GM21447 (cell line): Measurements from ENCODE around the gene TRIP11.

ENCODE experiments used
- ATAC-seq: cut with Tn5 transposase; IDR thresholded peaks from one replicate; pipeline ENCODE4 v1.9.1; 2021; ENCODE audit not compliant: unreplicated experiment

TRIP11 gene

DNA sequence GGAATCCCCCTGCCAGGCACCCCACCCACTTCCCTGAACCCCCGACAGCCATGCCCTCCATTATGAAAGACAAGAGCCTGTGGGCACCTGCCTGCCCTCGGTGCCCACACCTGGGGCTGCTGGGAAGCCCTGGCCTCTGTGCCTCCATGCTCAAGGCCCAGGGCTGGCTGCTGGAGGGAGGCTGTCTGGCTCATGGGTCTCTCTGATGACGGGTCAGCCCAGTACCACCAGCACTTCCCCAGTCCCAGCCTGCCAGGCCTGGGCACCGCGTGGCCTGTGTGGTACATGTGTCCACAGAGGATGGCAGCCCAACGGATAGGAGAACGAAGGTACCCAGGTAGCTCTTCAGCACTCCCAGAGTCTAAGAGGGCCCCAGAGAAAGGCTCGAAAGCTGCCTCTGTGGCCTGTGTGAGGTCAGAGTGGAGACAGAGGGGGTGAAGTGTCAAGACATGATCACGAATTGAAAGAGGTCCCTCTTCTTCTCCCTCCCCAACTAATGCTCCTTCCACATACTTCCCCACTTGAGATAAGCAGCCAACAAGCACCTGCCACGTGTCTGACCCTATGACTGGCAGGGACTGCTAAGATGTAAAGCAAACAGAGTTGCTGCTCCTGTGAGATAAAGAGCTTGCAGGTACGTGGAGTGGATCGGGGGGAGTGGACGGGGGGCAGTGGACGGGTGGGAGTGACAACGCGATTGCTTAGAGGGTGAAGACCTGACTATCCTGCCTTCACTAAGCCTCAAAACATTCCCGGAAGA is 113.5 kb downstream of the TRIP11 start:
- ATAC-seq: no peak

DNA sequence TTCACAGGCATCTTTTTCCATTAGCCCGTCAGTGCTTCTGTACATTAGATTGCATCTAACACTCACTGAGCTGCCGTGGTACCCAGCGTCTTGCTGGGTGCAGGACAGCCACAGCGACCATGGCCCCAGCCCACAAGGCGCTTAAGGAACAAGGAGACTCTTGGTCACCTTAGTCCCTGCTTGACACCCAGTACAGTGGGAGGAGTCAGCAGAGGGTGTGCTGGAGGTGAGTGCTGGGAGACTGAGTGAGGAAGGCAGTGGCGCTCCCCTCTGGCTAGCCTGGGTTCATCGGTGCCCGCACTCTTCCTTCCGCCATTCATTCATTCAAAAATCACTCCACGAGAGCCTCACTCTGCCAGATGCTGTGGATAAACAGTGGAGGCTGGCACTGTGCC is 114.1 kb downstream of the TRIP11 start:
- no peak for ATAC-seq

DNA sequence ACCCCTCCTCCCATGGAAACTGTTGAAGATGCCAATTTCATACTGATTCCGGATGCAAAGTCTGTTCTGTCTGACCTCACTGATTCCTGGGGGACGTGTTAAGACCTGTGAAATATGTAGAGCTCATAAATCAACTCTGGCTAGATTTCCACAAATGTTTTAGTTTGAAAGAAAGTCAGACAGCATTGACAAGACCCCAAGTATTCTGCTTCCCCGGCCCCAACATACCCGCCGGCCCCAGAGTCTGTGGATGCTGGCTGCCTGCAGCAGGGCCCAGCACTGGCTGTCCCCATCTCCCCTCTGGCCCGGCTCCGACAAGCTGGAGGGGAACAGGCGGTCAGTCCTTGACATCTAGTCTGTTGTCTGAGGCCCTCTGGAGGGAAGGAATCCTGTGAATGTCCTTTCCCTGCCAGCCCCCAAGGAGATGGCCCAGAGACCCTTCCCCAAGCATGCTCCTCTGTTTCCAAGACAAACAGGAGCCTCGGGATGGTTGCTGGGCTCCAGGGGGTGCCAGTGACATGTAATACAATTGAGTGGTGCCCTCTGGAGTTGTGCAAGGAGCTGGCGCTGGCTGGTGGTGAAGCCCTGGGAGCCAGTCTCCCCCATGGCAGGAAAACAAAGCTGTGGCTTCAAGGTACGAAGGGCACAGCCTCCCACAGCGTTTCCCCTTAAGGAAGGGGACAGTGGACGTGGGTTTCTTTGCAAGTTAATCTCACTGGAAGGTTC is 114.7 kb downstream of the TRIP11 start:
- ATAC-seq: no peak

DNA sequence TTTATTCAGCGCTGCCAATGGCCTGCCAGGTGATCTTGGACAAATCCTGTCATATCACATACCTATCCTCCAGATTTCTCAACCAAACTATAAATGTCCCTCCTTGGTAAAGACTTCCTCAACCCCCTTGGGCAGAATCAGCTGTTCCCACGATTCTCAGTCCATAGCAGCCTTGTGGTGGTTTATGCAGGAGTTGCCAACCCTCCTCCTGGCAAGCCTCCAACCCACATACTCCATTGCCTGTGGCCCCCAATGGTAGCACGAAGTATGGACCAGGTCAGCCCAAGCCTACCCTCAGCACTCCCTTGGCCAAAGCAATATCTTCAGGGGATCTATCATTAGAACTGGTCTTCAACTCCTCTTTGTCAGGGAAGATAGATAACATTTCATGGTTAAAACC is 119.3 kb downstream of the TRIP11 start:
- ATAC-seq: no peak

DNA sequence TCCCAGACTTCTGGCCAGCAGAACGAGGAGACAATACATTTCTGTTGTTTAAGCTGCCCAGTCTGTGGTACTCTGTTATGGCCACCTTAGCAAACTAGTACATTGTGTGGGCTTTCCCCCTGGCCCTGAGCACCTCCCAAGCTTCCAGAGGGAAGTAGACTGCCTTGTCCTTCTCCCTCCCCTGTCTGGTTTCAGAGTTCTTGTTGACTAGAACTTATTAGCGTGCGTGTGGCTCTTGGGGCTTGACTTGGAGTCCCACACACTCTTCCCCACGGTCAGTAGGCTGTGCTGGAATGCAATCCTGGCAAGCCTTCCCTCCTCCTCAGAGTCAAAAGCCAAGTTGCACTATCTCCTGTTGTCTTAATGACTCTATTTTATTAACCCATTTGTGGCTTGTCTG is 120.0 kb downstream of the TRIP11 start:
- no peak for ATAC-seq

DNA sequence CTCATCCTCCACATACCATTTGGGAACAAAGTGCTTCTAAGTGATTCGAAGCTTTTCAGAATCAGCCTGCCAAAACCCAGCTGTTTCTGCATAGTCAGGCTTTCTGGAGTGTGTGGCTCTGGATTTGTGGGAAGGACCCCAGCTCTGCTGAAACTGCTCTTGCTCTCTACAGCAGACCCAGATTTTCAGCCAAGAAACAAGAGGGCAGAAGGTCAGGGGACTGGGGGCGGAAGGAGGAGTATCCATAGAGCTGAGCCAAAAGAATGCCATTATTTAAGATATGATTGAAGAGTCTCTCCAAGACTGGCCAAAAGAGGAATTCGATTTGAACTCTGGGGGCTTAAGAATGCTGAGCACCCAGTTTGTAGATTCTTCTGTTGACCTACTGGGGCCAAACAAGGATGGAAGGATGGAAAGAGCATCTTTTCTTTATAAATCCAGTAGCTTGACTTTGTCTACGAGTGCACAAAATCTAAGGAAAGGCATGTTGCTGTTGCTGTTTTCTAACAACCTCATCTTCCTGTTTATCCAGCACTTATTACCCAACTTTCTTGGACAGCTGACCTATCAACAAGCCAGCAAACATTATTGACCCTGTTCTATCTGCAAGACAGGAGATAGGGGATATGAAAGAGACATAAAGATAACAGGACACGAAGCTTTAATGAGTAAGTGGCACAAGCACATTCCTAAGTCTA is 121.5 kb downstream of the TRIP11 start:
- no peak for ATAC-seq
